ENCODE data around the gene TWSG1.

Gene TWSG1

DNA sequence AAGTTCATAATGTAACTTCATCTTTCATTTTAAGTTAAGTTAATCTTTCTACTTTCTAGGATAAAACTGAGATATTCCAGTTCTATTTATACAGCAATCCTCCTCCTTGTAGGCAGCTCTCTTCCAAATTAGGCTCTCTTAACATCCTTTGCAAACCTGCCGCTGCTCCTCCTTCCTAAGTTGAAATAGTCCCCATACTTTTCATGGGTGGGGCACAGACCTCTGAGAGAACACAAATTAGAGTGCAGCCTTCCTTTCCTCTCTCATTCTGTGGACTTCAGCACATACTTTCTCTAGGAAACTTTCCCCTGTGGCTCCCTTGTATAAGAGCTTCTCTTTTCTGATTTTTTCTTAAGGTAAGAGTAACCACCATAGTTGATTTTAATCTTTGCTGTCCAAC lies 28.3 kb downstream of the TWSG1 start:
- Histone ChIP-seq H3K27me3 (ENCODE audit: insufficient read depth, low read length, poor library complexity, severe bottlenecking) (no peaks in the 10 kb centered on the region), H3K9ac (ENCODE audit: low read depth, low read length, poor library complexity, severe bottlenecking) (no peak overlapping the region), H3K4me2 (ENCODE audit: low read depth, low read length, poor library complexity, severe bottlenecking) (no peak overlapping the region), H4K20me1 (ENCODE audit: insufficient read depth, low read length, poor library complexity, severe bottlenecking) (no peaks in the 10 kb centered on the region), H3K79me2 (ENCODE audit: insufficient read depth, low read length) (no peaks in the 10 kb centered on the region), H3K9me3 (ENCODE audit: insufficient read depth, low read depth, low read length) (no peaks in the 10 kb centered on the region; the same call in 1 of the 2 replicates), H3K9me2 (replicated peaks; ENCODE audit: low read depth, low read length) (no peaks in the 10 kb centered on the region), H3F3A (ENCODE audit: low read depth) (no peaks in the 10 kb centered on the region), H3K4me1 (ENCODE audit: insufficient read depth, low read length, poor library complexity, severe bottlenecking) (no peaks in the 10 kb centered on the region), H3K36me3 (ENCODE audit: insufficient read depth, low read length) (peaks cover 10% of the 10 kb centered on the region; the same call in 1 of the 2 replicates), H3K4me3 (ENCODE audit: low read length, poor library complexity, severe bottlenecking) (no peak overlapping the region), H2AFZ (ENCODE audit: low read length) (no peak overlapping the region)
- TF ChIP-seq EZH2phosphoT487 (IDR thresholded peaks at IDR 0.05; ENCODE audit: borderline replicate concordance): no peak
- TF ChIP-seq, protein P1, sequence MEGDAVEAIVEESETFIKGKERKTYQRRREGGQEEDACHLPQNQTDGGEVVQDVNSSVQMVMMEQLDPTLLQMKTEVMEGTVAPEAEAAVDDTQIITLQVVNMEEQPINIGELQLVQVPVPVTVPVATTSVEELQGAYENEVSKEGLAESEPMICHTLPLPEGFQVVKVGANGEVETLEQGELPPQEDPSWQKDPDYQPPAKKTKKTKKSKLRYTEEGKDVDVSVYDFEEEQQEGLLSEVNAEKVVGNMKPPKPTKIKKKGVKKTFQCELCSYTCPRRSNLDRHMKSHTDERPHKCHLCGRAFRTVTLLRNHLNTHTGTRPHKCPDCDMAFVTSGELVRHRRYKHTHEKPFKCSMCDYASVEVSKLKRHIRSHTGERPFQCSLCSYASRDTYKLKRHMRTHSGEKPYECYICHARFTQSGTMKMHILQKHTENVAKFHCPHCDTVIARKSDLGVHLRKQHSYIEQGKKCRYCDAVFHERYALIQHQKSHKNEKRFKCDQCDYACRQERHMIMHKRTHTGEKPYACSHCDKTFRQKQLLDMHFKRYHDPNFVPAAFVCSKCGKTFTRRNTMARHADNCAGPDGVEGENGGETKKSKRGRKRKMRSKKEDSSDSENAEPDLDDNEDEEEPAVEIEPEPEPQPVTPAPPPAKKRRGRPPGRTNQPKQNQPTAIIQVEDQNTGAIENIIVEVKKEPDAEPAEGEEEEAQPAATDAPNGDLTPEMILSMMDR (conservative IDR thresholded peaks at IDR 0.05; ENCODE audit: low read length): no peak

GRCh38 chr18:9364242-9364641 lies 29.7 kb downstream of the TWSG1 start:
- Histone ChIP-seq H3K79me2 (ENCODE audit: insufficient read depth, low read length) (no peaks in the 10 kb centered on the region), H3K4me2 (ENCODE audit: low read depth, low read length, poor library complexity, severe bottlenecking) (no peak overlapping the region)

DNA sequence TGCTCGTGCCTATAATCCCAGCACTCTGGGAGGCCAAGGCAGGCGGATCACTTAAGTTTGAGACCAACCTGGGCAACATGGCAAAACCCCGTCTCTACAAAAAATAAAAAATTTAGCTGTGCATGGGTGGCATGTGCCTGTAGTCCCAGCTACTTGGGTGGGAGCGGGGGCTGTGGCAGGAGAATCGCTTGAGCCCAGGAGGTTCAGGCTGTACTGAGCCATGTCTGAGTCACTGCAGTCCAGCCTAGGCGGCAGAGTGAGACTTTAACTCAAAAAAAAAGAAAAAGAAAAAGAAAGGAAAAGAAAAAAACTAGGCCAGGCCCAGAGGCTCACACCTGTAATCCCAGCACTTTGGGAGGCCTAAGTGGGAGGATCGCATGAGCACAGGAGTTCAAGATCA lies 30.8 kb downstream of the TWSG1 start:
- Histone ChIP-seq H3K4me2 (ENCODE audit: low read depth, low read length, poor library complexity, severe bottlenecking) (no peak overlapping the region), H3K4me1 (ENCODE audit: insufficient read depth, low read length, poor library complexity, severe bottlenecking) (no peaks in the 10 kb centered on the region), H3K9me2 (replicated peaks; ENCODE audit: low read depth, low read length) (no peaks in the 10 kb centered on the region), H3K9ac (ENCODE audit: low read depth, low read length, poor library complexity, severe bottlenecking) (no peak overlapping the region), H3K9me3 (ENCODE audit: insufficient read depth, low read depth, low read length) (no peaks in the 10 kb centered on the region; the same call in 1 of the 2 replicates), H4K20me1 (ENCODE audit: insufficient read depth, low read length, poor library complexity, severe bottlenecking) (no peaks in the 10 kb centered on the region), H3K79me2 (ENCODE audit: insufficient read depth, low read length) (no peaks in the 10 kb centered on the region), H2AFZ (ENCODE audit: low read length) (no peak overlapping the region), H3F3A (ENCODE audit: low read depth) (no peaks in the 10 kb centered on the region), H3K27me3 (ENCODE audit: insufficient read depth, low read length, poor library complexity, severe bottlenecking) (no peaks in the 10 kb centered on the region), H3K36me3 (ENCODE audit: insufficient read depth, low read length) (peaks cover 12% of the 10 kb centered on the region; the same call in 1 of the 2 replicates), H3K4me3 (ENCODE audit: low read length, poor library complexity, severe bottlenecking) (no peak overlapping the region)
- TF ChIP-seq, protein P1 (conservative IDR thresholded peaks at IDR 0.05; ENCODE audit: low read length): no peak
- TF ChIP-seq EZH2phosphoT487 (IDR thresholded peaks at IDR 0.05; ENCODE audit: borderline replicate concordance): no peak

More at GRCh38 chr18:9364242-9364641, 29.7 kb downstream of the TWSG1 start:
- Histone ChIP-seq H3K36me3 (ENCODE audit: insufficient read depth, low read length) (peaks cover 12% of the 10 kb centered on the region; the same call in 1 of the 2 replicates), H3K4me3 (ENCODE audit: low read length, poor library complexity, severe bottlenecking) (no peak overlapping the region), H3K9me2 (replicated peaks; ENCODE audit: low read depth, low read length) (no peaks in the 10 kb centered on the region), H3K9ac (ENCODE audit: low read depth, low read length, poor library complexity, severe bottlenecking) (no peak overlapping the region), H3F3A (ENCODE audit: low read depth) (no peaks in the 10 kb centered on the region), H2AFZ (ENCODE audit: low read length) (no peak overlapping the region), H4K20me1 (ENCODE audit: insufficient read depth, low read length, poor library complexity, severe bottlenecking) (no peaks in the 10 kb centered on the region), H3K27me3 (ENCODE audit: insufficient read depth, low read length, poor library complexity, severe bottlenecking) (no peaks in the 10 kb centered on the region), H3K4me1 (ENCODE audit: insufficient read depth, low read length, poor library complexity, severe bottlenecking) (no peaks in the 10 kb centered on the region), H3K9me3 (ENCODE audit: insufficient read depth, low read depth, low read length) (no peaks in the 10 kb centered on the region; the same call in 1 of the 2 replicates)
- TF ChIP-seq EZH2phosphoT487 (IDR thresholded peaks at IDR 0.05; ENCODE audit: borderline replicate concordance): no peak
- TF ChIP-seq, protein P1 (conservative IDR thresholded peaks at IDR 0.05; ENCODE audit: low read length): no peak
